ENCODE data around the gene SEC11C. TPM values are rescaled to one million over a fixed set of nuclear protein-coding genes. Genes with fewer than 3 reads are reported as not detected.

SEC11C gene
- total and polyA plus RNA-seq, 2 of the 8 experiments (the other 6 are each of a cell fraction or from before 2014, with no cell fraction given): 27.1 to 59.3 TPM

DNA sequence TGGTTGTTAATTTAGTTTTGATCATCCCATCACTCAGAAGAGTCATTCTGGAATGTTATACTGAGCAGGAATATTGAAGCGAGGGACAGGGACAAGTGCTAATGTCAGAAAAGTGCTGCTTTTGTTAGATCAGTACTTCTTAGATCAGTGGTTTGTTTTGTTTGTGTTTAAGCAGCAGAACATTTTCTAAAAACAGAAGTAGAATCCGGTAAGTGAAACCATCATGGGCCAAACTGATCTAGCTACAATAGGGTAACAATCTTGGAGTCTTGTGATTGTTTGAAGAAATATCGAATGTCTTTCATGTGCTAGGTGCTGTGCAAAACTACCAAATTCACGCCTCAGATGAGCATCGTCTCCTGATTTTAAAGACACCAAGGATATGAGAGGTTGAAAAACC, 45.1 kb upstream of the SEC11C start (continued):
- TF ChIP-seq, protein P1, sequence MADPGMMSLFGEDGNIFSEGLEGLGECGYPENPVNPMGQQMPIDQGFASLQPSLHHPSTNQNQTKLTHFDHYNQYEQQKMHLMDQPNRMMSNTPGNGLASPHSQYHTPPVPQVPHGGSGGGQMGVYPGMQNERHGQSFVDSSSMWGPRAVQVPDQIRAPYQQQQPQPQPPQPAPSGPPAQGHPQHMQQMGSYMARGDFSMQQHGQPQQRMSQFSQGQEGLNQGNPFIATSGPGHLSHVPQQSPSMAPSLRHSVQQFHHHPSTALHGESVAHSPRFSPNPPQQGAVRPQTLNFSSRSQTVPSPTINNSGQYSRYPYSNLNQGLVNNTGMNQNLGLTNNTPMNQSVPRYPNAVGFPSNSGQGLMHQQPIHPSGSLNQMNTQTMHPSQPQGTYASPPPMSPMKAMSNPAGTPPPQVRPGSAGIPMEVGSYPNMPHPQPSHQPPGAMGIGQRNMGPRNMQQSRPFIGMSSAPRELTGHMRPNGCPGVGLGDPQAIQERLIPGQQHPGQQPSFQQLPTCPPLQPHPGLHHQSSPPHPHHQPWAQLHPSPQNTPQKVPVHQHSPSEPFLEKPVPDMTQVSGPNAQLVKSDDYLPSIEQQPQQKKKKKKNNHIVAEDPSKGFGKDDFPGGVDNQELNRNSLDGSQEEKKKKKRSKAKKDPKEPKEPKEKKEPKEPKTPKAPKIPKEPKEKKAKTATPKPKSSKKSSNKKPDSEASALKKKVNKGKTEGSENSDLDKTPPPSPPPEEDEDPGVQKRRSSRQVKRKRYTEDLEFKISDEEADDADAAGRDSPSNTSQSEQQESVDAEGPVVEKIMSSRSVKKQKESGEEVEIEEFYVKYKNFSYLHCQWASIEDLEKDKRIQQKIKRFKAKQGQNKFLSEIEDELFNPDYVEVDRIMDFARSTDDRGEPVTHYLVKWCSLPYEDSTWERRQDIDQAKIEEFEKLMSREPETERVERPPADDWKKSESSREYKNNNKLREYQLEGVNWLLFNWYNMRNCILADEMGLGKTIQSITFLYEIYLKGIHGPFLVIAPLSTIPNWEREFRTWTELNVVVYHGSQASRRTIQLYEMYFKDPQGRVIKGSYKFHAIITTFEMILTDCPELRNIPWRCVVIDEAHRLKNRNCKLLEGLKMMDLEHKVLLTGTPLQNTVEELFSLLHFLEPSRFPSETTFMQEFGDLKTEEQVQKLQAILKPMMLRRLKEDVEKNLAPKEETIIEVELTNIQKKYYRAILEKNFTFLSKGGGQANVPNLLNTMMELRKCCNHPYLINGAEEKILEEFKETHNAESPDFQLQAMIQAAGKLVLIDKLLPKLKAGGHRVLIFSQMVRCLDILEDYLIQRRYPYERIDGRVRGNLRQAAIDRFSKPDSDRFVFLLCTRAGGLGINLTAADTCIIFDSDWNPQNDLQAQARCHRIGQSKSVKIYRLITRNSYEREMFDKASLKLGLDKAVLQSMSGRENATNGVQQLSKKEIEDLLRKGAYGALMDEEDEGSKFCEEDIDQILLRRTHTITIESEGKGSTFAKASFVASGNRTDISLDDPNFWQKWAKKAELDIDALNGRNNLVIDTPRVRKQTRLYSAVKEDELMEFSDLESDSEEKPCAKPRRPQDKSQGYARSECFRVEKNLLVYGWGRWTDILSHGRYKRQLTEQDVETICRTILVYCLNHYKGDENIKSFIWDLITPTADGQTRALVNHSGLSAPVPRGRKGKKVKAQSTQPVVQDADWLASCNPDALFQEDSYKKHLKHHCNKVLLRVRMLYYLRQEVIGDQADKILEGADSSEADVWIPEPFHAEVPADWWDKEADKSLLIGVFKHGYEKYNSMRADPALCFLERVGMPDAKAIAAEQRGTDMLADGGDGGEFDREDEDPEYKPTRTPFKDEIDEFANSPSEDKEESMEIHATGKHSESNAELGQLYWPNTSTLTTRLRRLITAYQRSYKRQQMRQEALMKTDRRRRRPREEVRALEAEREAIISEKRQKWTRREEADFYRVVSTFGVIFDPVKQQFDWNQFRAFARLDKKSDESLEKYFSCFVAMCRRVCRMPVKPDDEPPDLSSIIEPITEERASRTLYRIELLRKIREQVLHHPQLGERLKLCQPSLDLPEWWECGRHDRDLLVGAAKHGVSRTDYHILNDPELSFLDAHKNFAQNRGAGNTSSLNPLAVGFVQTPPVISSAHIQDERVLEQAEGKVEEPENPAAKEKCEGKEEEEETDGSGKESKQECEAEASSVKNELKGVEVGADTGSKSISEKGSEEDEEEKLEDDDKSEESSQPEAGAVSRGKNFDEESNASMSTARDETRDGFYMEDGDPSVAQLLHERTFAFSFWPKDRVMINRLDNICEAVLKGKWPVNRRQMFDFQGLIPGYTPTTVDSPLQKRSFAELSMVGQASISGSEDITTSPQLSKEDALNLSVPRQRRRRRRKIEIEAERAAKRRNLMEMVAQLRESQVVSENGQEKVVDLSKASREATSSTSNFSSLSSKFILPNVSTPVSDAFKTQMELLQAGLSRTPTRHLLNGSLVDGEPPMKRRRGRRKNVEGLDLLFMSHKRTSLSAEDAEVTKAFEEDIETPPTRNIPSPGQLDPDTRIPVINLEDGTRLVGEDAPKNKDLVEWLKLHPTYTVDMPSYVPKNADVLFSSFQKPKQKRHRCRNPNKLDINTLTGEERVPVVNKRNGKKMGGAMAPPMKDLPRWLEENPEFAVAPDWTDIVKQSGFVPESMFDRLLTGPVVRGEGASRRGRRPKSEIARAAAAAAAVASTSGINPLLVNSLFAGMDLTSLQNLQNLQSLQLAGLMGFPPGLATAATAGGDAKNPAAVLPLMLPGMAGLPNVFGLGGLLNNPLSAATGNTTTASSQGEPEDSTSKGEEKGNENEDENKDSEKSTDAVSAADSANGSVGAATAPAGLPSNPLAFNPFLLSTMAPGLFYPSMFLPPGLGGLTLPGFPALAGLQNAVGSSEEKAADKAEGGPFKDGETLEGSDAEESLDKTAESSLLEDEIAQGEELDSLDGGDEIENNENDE (IDR thresholded peaks at IDR 0.05; ENCODE audit: insufficient replicate concordance, low read length): no peak
- no peak for TF ChIP-seq EGR1 (IDR thresholded peaks at IDR 0.05; ENCODE audit: borderline replicate concordance, low read depth, low read length)
- TF ChIP-seq ZNF274 (IDR thresholded peaks at IDR 0.05; ENCODE audit: borderline replicate concordance, extremely low read depth, low read length): no peak
- no peak for TF ChIP-seq SP2 (IDR thresholded peaks at IDR 0.05; ENCODE audit: low read length)
- TF ChIP-seq SRF (IDR thresholded peaks at IDR 0.05; ENCODE audit: low read depth, low read length): no peak
- TF ChIP-seq MAFK (IDR thresholded peaks at IDR 0.05; ENCODE audit: low read depth, low read length): no peak
- no peak for TF ChIP-seq KDM4A (IDR thresholded peaks at IDR 0.05; ENCODE audit: low read depth, low read length, severe bottlenecking)
- TF ChIP-seq CREB1 (IDR thresholded peaks at IDR 0.05): no peak
- TF ChIP-seq RNF2 (IDR thresholded peaks at IDR 0.05; ENCODE audit: borderline replicate concordance, low read depth, low read length, missing control alignments, poor library complexity, severe bottlenecking): no peak
- no peak for TF ChIP-seq TCF12 (IDR thresholded peaks at IDR 0.05; ENCODE audit: low read depth, low read length)
- TF ChIP-seq POLR2A (IDR thresholded peaks at IDR 0.05; ENCODE audit: control extremely low read depth in 1 of 2, low read depth in 2 of 2, low read length in 2 of 2): no peak
- no peak for TF ChIP-seq KDM5A (IDR thresholded peaks at IDR 0.05; ENCODE audit: low read length)
- no peak for TF ChIP-seq SAP30 (IDR thresholded peaks at IDR 0.05; ENCODE audit: insufficient read depth, insufficient replicate concordance, low read length)
